NCI-H526 treated with DMSO at 0.1 percent for 48 hours (cell line): ENCODE measurements around the gene GLOD4.
A peak's percentile ranks its signal among the peaks of the same experiment; 100 is the strongest.
"Not testable (repeated sequence)": the region's sequence is repeated elsewhere in the genome, so short reads cannot be mapped to it uniquely, and the experiment has no call there.

Source experiments
- DNase-seq: peaks from one replicate; lab custom pipeline; 2025; lab: John Stamatoyannopoulos, UW

Gene GLOD4

GRCh38 chr17:781805-782731, at the start of gene GLOD4, which contains the start of gene MRM3:
Gene GLOD4 (minus strand): TSS chr17:782280. CDS start chr17:782255, 25 bp downstream.
Gene MRM3 (plus strand): TSS chr17:782353. CDS start chr17:782379, 26 bp downstream.
- DNase-seq, result peak; percentile 32

GRCh38 chr17:830950-831349, 48.9 kb upstream of the GLOD4 start:
- no peak for DNase-seq

GRCh38 chr17:830381-830780, 48.3 kb upstream of the GLOD4 start:
- no peak for DNase-seq

- not testable (repeated sequence) for DNase-seq
These were observed 47.5 kb upstream of the GLOD4 start for GRCh38 chr17:829614-830013.

- DNase-seq, result no peak
These were observed 46.7 kb upstream of the GLOD4 start for GRCh38 chr17:828761-829160.

- DNase-seq, result no peak
These were observed 44.7 kb upstream of the GLOD4 start for GRCh38 chr17:826778-827177.

GRCh38 chr17:825216-825615, 43.1 kb upstream of the GLOD4 start:
- DNase-seq, result no peak

- DNase-seq, result no peak
These were observed 42.3 kb upstream of the GLOD4 start for GRCh38 chr17:824378-824777.

GRCh38 chr17:823501-823902, 41.4 kb upstream of the GLOD4 start:
- no peak for DNase-seq

- DNase-seq, result no peak
These were observed 37.2 kb upstream of the GLOD4 start for GRCh38 chr17:819251-819650.

GRCh38 chr17:814371-814770, 32.3 kb upstream of the GLOD4 start:
- no peak for DNase-seq

GRCh38 chr17:812638-813204, 30.6 kb upstream of the GLOD4 start:
- DNase-seq, result no peak

GRCh38 chr17:811051-811784, 29.1 kb upstream of the GLOD4 start:
- DNase-seq, result no peak

- DNase-seq, result no peak
These were observed 25.6 kb upstream of the GLOD4 start for GRCh38 chr17:807523-808294.

GRCh38 chr17:806781-807522, 24.9 kb upstream of the GLOD4 start:
- no peak for DNase-seq

- no peak for DNase-seq
These were observed 24.3 kb upstream of the GLOD4 start for GRCh38 chr17:806346-806745.

GRCh38 chr17:805886-806285, 23.8 kb upstream of the GLOD4 start:
- DNase-seq, result not testable (repeated sequence)

- no peak for DNase-seq
These were observed 22.7 kb upstream of the GLOD4 start for GRCh38 chr17:804541-805435.

- no peak for DNase-seq
These were observed 21.1 kb upstream of the GLOD4 start for GRCh38 chr17:802901-803881.
